ENCODE data around the gene PTX4.

- TF ChIP-seq, protein P1, sequence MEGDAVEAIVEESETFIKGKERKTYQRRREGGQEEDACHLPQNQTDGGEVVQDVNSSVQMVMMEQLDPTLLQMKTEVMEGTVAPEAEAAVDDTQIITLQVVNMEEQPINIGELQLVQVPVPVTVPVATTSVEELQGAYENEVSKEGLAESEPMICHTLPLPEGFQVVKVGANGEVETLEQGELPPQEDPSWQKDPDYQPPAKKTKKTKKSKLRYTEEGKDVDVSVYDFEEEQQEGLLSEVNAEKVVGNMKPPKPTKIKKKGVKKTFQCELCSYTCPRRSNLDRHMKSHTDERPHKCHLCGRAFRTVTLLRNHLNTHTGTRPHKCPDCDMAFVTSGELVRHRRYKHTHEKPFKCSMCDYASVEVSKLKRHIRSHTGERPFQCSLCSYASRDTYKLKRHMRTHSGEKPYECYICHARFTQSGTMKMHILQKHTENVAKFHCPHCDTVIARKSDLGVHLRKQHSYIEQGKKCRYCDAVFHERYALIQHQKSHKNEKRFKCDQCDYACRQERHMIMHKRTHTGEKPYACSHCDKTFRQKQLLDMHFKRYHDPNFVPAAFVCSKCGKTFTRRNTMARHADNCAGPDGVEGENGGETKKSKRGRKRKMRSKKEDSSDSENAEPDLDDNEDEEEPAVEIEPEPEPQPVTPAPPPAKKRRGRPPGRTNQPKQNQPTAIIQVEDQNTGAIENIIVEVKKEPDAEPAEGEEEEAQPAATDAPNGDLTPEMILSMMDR (IDR thresholded peaks at IDR 0.05; ENCODE audit: low read length), result no peak
- no peak for TF ChIP-seq EZH2 (optimal IDR thresholded peaks at IDR 0.05; ENCODE audit: low read depth, low read length)
- TF ChIP-seq EZH2phosphoT487 (IDR thresholded peaks at IDR 0.05; ENCODE audit: low read length), result no peak
Observed at GRCh38 chr16:1535391-1536291, 46.9 kb upstream of the PTX4 start.

All from MM.1S (cell line).